Sciatic nerve (tissue), 2 donors: Measurements from ENCODE around the gene GRIA4. TPM values are rescaled to one million over a fixed set of nuclear protein-coding genes. Genes with fewer than 3 reads are reported as not detected.

Source experiments
- ATAC-seq: fragments of 200-7000 bp; cut with Tn5 transposase; one replicate; pipeline ENCODE4 v1.9.1; 2020; ENCODE audit warnings: mild to moderate bottlenecking, moderate library complexity
- DNase-seq: peaks from one replicate; pipeline ENCODE4 v3.0.0-alpha.2; 2020; ENCODE audit warnings: low spot score
- intact Hi-C: fragments of 100-400 bp; cut with DNase I; formaldehyde crosslinking; loops from one replicate; pipeline ENCODE4 v1.14.2; 2022
- total RNA-seq: library from RNA; stranded (reverse); fragmentation: NEBNext Ultra II Directional; extraction: Animal tissue kit (Norgen Biotek cat#: 25700); gene quantifications from one replicate; pipeline ENCODE4 v1.2.1, GENCODE V29; 2021
- donor health status: DM: no; HTN: no; CAD: no.
- donor health status: DM: no; HTN: no; CAD: no.

GRIA4 gene
- total RNA-seq, 1 donor from 2014 or later, result 0.45 TPM

GRCh38 chr11:105705786-105706530 is 96.1 kb downstream of the GRIA4 start:
- ATAC-seq (no peak), DNase-seq (no peak)
- intact Hi-C loops, result no loop called here

GRCh38 chr11:105713106-105713505 is 103.2 kb downstream of the GRIA4 start:
- DNase-seq (no peak), ATAC-seq (no peak)
- intact Hi-C loops, result no loop called here

DNA sequence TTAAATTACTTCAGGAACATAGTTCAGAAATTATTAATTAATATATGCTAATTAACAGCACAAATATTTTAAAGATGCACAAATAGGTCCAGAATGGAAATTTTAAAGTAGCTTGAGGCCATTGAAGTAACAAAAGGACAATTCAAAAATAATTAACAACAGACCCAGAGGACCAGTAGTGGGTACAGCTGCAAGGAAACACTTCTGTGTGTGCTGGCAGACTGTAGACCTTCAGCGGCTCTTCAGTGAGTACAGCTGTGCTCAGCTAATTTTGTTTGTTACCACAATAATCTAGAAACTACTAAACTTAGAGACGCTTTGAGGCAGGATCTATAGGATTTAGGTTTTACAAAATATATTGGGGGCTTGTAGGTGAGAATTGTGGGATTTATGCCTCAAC is 103.8 kb downstream of the GRIA4 start:
- intact Hi-C loops, result no loop called here
- DNase-seq (no peak), ATAC-seq (no peak)

- intact Hi-C loops, result no loop called here
- DNase-seq, result no peak
- ATAC-seq, result no peak
Measured at GRCh38 chr11:105718641-105719040, 108.8 kb downstream of the GRIA4 start.

- intact Hi-C loops, result no loop called here
- DNase-seq (no peak), ATAC-seq (no peak)
Measured at GRCh38 chr11:105719073-105719822, 109.4 kb downstream of the GRIA4 start.

DNA sequence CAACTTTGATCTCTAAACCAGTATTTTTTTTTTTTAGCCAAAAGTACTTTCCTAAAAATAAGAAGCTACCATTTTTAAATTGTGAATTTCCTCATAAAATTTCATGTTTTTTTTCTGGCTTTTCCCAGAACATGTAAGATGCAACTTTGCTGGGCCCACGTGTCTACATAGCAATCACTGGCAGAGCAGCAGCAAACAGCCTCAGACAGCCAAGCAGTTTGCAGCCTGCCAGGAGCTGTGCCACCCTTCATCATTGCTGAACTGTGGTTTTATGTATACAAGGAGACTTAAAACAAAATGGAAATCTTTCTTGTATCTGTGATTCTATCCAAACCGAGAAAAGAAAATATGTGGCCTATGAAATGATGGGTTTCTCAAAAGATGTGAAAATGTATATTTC is 110.2 kb downstream of the GRIA4 start:
- DNase-seq (no peak), ATAC-seq (no peak)
- intact Hi-C loops, result no loop called here

- no peak for ATAC-seq
- no peak for DNase-seq
- intact Hi-C loops, result no loop called here
Measured at GRCh38 chr11:105723269-105723668, 113.4 kb downstream of the GRIA4 start.

GRCh38 chr11:105732611-105733010 is 122.7 kb downstream of the GRIA4 start:
- DNase-seq, result no peak
- intact Hi-C loops, result no loop called here
- no peak for ATAC-seq

- ATAC-seq (no peak), DNase-seq (no peak)
- intact Hi-C loops, result no loop called here
Measured at GRCh38 chr11:105734426-105734825, 124.6 kb downstream of the GRIA4 start.

DNA sequence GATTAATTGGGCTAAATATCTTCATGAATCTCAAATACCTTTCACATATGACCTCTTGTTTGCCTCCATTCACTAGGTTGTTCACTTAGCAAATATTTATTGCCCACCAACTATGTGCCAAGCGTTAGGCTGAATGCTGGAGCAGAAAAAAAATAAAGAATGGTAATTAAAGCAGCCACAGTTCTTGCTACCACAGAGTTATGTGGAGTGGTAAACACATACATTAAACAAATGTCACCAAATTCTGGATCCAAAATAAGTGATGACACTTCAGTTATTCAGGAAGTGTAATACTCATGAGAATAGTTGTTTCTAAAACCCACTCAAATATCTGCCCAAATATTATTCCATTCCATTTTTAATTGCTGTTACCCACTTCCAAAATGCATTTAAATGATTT is 128.4 kb downstream of the GRIA4 start:
- ATAC-seq (no peak), DNase-seq (no peak)
- intact Hi-C loops, result no loop called here

GRCh38 chr11:105738986-105739795 is 129.3 kb downstream of the GRIA4 start:
- no peak for ATAC-seq

GRCh38 chr11:105740164-105740903 is 130.5 kb downstream of the GRIA4 start:
- ATAC-seq (no peak), DNase-seq (no peak)
- intact Hi-C loops, result no loop called here

More at GRCh38 chr11:105738986-105739795, 129.3 kb downstream of the GRIA4 start:
- intact Hi-C loops, result no loop called here
- DNase-seq, result no peak

DNA sequence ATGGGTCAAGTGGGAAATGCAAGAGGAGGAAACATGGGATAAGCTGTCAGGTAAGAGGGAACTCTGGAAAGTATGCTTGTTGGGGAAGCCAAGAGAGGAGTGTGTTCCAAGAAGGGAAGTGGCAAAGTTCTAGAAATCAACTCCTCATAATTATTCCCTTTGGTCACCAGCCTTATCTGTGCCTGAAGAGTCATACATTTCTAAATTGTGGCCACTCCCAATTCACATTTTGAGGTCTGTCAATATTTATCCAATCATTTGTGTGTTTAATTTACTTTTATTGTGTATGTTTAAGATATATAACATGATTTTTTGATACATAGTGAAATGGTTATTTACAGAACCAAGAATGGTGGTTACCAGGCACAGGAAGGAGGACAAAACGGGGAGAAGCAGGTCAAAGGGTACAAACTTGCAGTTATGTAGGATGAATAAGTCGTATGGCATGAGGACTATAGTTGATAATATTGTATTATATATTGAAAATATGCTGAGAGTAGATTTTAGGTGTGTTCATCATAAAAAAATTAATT is 131.7 kb downstream of the GRIA4 start:
- ATAC-seq (no peak), DNase-seq (no peak)
- intact Hi-C loops, result no loop called here

DNA sequence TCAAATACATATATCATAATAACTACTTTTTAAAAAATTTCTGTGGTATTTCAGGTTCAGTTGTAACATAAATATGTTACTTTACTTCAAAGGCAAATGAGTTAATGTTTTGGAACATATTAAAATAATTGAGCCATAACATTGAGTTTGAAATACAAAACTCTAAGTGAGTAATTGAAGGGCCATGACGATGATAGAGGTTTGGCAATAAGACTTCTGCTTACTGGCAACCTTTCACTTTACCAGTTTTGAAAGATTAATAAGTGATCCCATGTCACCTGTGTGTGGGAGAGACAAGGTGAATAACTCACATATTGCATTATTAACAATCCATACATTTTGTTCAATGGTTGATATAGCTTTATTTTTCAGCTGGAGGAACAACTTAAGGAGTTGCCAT is 144.4 kb downstream of the GRIA4 start:
- intact Hi-C loops, result no loop called here
- DNase-seq (no peak), ATAC-seq (no peak)

- DNase-seq, result no peak
- intact Hi-C loops, result no loop called here
- no peak for ATAC-seq
Measured at GRCh38 chr11:105754716-105755115, 144.8 kb downstream of the GRIA4 start.

GRCh38 chr11:105757107-105757506 is 147.2 kb downstream of the GRIA4 start:
- intact Hi-C loops, result no loop called here
- ATAC-seq (no peak), DNase-seq (no peak)

GRCh38 chr11:105763594-105763993 is 153.7 kb downstream of the GRIA4 start:
- ATAC-seq (no peak), DNase-seq (no peak)
- intact Hi-C loops, result no loop called here

DNA sequence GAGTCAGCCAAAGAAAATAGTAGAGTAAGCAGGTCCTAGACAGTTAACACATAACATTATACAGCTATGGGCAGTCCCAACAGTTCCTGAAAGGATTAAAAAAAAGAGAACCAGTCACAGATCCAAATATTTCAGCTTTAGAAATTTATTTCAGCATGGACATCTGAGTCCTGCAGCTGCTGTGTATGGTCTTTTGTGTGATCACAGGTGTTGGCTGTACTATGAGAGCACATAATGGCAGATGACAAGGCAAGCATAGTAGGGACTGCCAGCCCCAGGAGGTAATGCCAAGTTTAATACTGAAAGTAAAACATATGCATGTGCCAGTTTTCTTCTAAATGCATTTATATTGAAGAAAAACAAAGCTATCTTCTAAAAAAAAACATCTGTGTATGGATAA is 158.1 kb downstream of the GRIA4 start:
- DNase-seq (no peak), ATAC-seq (no peak)
- intact Hi-C loops, result no loop called here

GRCh38 chr11:105769627-105770026 is 159.8 kb downstream of the GRIA4 start:
- ATAC-seq (no peak), DNase-seq (no peak)
- intact Hi-C loops, result no loop called here
